ENCODE measurements around the gene KCNIP4. TPM values are rescaled to one million over a fixed set of nuclear protein-coding genes. Genes with fewer than 3 reads are reported as not detected.

KCNIP4 gene
- total and polyA plus RNA-seq, 2 of the 4 experiments (the other 2 are of a cell fraction), result not detected

DNA sequence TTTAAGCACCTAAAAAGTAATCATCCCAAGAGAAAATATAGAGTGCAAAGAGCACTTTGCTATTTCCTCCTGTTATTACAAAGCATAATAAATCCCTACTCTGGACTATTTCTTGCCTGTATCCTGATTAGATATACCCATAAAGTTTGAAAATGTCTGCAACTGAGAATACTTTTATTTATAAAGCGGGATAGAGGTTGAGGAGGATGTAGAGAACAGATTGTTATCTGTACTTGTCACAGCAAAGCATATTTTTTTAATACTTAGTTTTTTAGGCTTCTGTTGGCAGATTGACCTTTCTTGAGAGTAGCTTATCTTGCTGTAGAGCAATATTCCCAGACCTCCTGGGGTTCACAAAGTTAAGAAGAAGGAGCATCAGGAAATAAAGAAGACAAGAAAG is 396.1 kb downstream of the KCNIP4 start:
- H2BK15ac ChIP-seq (ENCODE audit: low read depth, low read length), result no peak overlapping the region
- H3K4me2 ChIP-seq (ENCODE audit: low read depth, low read length), result no peak overlapping the region
- in situ Hi-C loops (cut with MboI; ENCODE audit: low sequenced_read_pairs), result no loop called here
- TF ChIP-seq NFE2L2 (IDR thresholded peaks at IDR 0.05; ENCODE audit: low read depth, low read length) (no peak), RFX5 (IDR thresholded peaks at IDR 0.05; ENCODE audit: low read depth, low read length) (no peak), SMC3 (IDR thresholded peaks at IDR 0.05; ENCODE audit: low read depth, low read length) (no peak), MXI1 (IDR thresholded peaks at IDR 0.05; ENCODE audit: borderline replicate concordance, low read depth, low read length) (no peak), CHD1 (IDR thresholded peaks at IDR 0.05; ENCODE audit: low read depth, low read length) (no peak), FOS (IDR thresholded peaks at IDR 0.05; ENCODE audit: low read depth, low read length) (no peak), CEBPB (IDR thresholded peaks at IDR 0.05; ENCODE audit: low read depth, low read length) (no peak), BHLHE40 (IDR thresholded peaks at IDR 0.05; ENCODE audit: low read depth, low read length) (no peak), MAFK (IDR thresholded peaks at IDR 0.05; ENCODE audit: low read depth, low read length) (no peak), RCOR1 (IDR thresholded peaks at IDR 0.05; ENCODE audit: insufficient replicate concordance, low read length) (no peak), POLR2A (IDR thresholded peaks at IDR 0.05; ENCODE audit: low read depth, low read length) (no peak)
- H3K4me1 ChIP-seq (ENCODE audit: control insufficient read depth, insufficient read depth, low read length), result no peaks in the 10 kb centered on the region
- H3K18ac ChIP-seq (ENCODE audit: low read depth, low read length), result no peak overlapping the region
- dilution Hi-C loops (cut with HindIII; ENCODE audit: low sequenced_read_pairs, unreplicated experiment), result no loop called here
- H3K27me3 ChIP-seq (ENCODE audit: control insufficient read depth, insufficient read depth, low read length), result no peaks in the 10 kb centered on the region
- ATAC-seq (ENCODE audit: low read depth) (no peak), DNase-seq (no peak)
- intact Hi-C loops (cut with micrococcal nuclease), result no loop called here
- CTCF ChIA-PET, result no interaction called here
- H3K14ac ChIP-seq (replicated peaks; ENCODE audit: low read depth, low read length), result no peak overlapping the region
- H3K9me1 ChIP-seq (ENCODE audit: insufficient read depth, low read length), result no peaks in the 10 kb centered on the region
- WGBS, 2 experiments (ENCODE audit: extremely low coverage in 2 of 2, insufficient read length in 1 of 2), result no CpG with 5 or more reads among the region's 1 CpG
- H3K56ac ChIP-seq (ENCODE audit: extremely low read depth, insufficient read depth, low read length), result no peak overlapping the region
- no peak overlapping the region for H2BK120ac ChIP-seq (ENCODE audit: low read depth, low read length)
- peaks cover 5% of the 10 kb centered on the region for H3K9me3 ChIP-seq (ENCODE audit: control insufficient read depth, insufficient read depth, low read length)
- no peak overlapping the region for H3K27ac ChIP-seq (ENCODE audit: insufficient read depth, low read length)
- no peaks in the 10 kb centered on the region for H3K79me1 ChIP-seq (ENCODE audit: low read depth in 1 of 2, low read length in 2 of 2)
- no peak overlapping the region for H4K91ac ChIP-seq (ENCODE audit: insufficient read depth, low read depth, low read length)
- no TSS peak for BruUV-seq (replicated peaks)
- H3K4ac ChIP-seq (ENCODE audit: low read depth, low read length), result no peak overlapping the region
- POLR2A ChIA-PET (ENCODE audit: unreplicated experiment), result no interaction called here
- no peak overlapping the region for H3K4me3 ChIP-seq (ENCODE audit: insufficient read depth, low read depth, low read length)
- H2AK9ac ChIP-seq (replicated peaks; ENCODE audit: low read depth, low read length, poor library complexity), result no peak overlapping the region
- no peak overlapping the region for H3K9ac ChIP-seq (ENCODE audit: low read depth, low read length)
- no peak overlapping the region for H2AFZ ChIP-seq (replicated peaks; ENCODE audit: low read length, poor library complexity)
- H4K8ac ChIP-seq (ENCODE audit: low read depth in 2 of 2, low read length in 2 of 2), result no peak overlapping the region
- no peak overlapping the region for H2AK5ac ChIP-seq (ENCODE audit: low read depth, low read length)
- no peaks in the 10 kb centered on the region for H4K20me1 ChIP-seq (ENCODE audit: insufficient read depth, low read length)
- no peak overlapping the region for H2BK20ac ChIP-seq (ENCODE audit: low read depth, low read length)
- no peak overlapping the region for H4K5ac ChIP-seq (ENCODE audit: low read depth, low read length)
- no peak overlapping the region for H2BK5ac ChIP-seq (ENCODE audit: low read depth, low read length, poor library complexity, severe bottlenecking)
- no peaks in the 10 kb centered on the region for H3K36me3 ChIP-seq (ENCODE audit: control insufficient read depth, insufficient read depth, low read length)
- no peak overlapping the region for H3K23ac ChIP-seq (ENCODE audit: low read depth, low read length)
